ENCODE data around the gene CDKN2AIP. TPM values are rescaled to one million over a fixed set of nuclear protein-coding genes. Genes with fewer than 3 reads are reported as not detected.

Gene CDKN2AIP
- total and polyA plus RNA-seq, 9 donors: 14.2 to 28.8 (median 19.2) TPM

GRCh38 chr4:183401473-183401872, 43.0 kb upstream of the CDKN2AIP start:
- WGBS, 3 donors: 83 to 84% (median 84%) methylated on average over 4 of the region's 4 CpGs

GRCh38 chr4:183402771-183403170, 41.7 kb upstream of the CDKN2AIP start:
- Histone ChIP-seq H3K27ac (no peak overlapping the region), H3K4me1 (ENCODE audit: insufficient read depth) (no peaks in the 10 kb centered on the region), H3K9me3 (no peaks in the 10 kb centered on the region), H3K36me3 (no peaks in the 10 kb centered on the region), H3K27me3 (no peaks in the 10 kb centered on the region), H3K4me3 (no peak overlapping the region)
- DNase-seq: no peak
- TF ChIP-seq EP300 (IDR thresholded peaks at IDR 0.05) (no peak), POLR2A (IDR thresholded peaks at IDR 0.05) (no peak), CTCF (IDR thresholded peaks at IDR 0.05) (no peak)
- WGBS, 3 donors: 67 to 69% (median 69%) methylated on average over 4 of the region's 4 CpGs
- intact Hi-C loops (cut with DNase I): no loop called here

More at GRCh38 chr4:183401473-183401872, 43.0 kb upstream of the CDKN2AIP start:
- no peaks in the 10 kb centered on the region for H3K27me3 ChIP-seq
- H3K4me1 ChIP-seq (ENCODE audit: insufficient read depth): no peaks in the 10 kb centered on the region
- no peak overlapping the region for H3K4me3 ChIP-seq
- no peaks in the 10 kb centered on the region for H3K36me3 ChIP-seq
- H3K27ac ChIP-seq: no peak overlapping the region
- no peak for DNase-seq
- no peaks in the 10 kb centered on the region for H3K9me3 ChIP-seq
- TF ChIP-seq EP300 (IDR thresholded peaks at IDR 0.05) (no peak), CTCF (IDR thresholded peaks at IDR 0.05) (no peak), POLR2A (IDR thresholded peaks at IDR 0.05) (no peak)
- intact Hi-C loops (cut with DNase I): no loop called here

GRCh38 chr4:183403486-183403885, 41.0 kb upstream of the CDKN2AIP start:
- H3K36me3 ChIP-seq: no peaks in the 10 kb centered on the region
- TF ChIP-seq EP300 (IDR thresholded peaks at IDR 0.05) (no peak), CTCF (IDR thresholded peaks at IDR 0.05) (no peak), POLR2A (IDR thresholded peaks at IDR 0.05) (no peak)
- no peak overlapping the region for H3K4me3 ChIP-seq
- no peaks in the 10 kb centered on the region for H3K4me1 ChIP-seq (ENCODE audit: insufficient read depth)
- no peak overlapping the region for H3K27ac ChIP-seq
- intact Hi-C loops (cut with DNase I): no loop called here
- 86 to 91% (median 89%) methylated on average over 9 of the region's 9 CpGs for WGBS, 3 donors
- H3K9me3 ChIP-seq: no peaks in the 10 kb centered on the region
- H3K27me3 ChIP-seq: no peaks in the 10 kb centered on the region
- DNase-seq: no peak

- Histone ChIP-seq H3K27me3 (no peaks in the 10 kb centered on the region), H3K4me1 (ENCODE audit: insufficient read depth) (no peaks in the 10 kb centered on the region), H3K27ac (no peak overlapping the region), H3K4me3 (no peak overlapping the region), H3K36me3 (no peaks in the 10 kb centered on the region), H3K9me3 (no peaks in the 10 kb centered on the region)
- DNase-seq: no peak
- 88 to 93% (median 92%) methylated on average over 4 of the region's 4 CpGs for WGBS, 3 donors
- no peak for TF ChIP-seq EP300 (IDR thresholded peaks at IDR 0.05)
- TF ChIP-seq POLR2A (IDR thresholded peaks at IDR 0.05): no peak
- no peak for TF ChIP-seq CTCF (IDR thresholded peaks at IDR 0.05)
- intact Hi-C loops (cut with DNase I): no loop called here
Measured at GRCh38 chr4:183403961-183404360, 40.5 kb upstream of the CDKN2AIP start.
